ENCODE measurements around the gene MN1.

- TF ChIP-seq CTCF (conservative IDR thresholded peaks at IDR 0.05) = no peak
- no peak for TF ChIP-seq EZH2 (IDR thresholded peaks at IDR 0.05; ENCODE audit: low read depth)
Measured at GRCh38 chr22:27791859-27792241, 9.7 kb downstream of the MN1 start.

All from PC-9 (cell line).